ENCODE measurements around the gene SELENON. TPM values are rescaled to one million over a fixed set of nuclear protein-coding genes. Genes with fewer than 3 reads are reported as not detected.
A peak's percentile ranks its signal among the peaks of the same experiment; 100 is the strongest.

The SELENON gene
- total RNA-seq, 4 donors from 2014 or later, result 21.9 to 39.3 (median 26.9) TPM

DNA sequence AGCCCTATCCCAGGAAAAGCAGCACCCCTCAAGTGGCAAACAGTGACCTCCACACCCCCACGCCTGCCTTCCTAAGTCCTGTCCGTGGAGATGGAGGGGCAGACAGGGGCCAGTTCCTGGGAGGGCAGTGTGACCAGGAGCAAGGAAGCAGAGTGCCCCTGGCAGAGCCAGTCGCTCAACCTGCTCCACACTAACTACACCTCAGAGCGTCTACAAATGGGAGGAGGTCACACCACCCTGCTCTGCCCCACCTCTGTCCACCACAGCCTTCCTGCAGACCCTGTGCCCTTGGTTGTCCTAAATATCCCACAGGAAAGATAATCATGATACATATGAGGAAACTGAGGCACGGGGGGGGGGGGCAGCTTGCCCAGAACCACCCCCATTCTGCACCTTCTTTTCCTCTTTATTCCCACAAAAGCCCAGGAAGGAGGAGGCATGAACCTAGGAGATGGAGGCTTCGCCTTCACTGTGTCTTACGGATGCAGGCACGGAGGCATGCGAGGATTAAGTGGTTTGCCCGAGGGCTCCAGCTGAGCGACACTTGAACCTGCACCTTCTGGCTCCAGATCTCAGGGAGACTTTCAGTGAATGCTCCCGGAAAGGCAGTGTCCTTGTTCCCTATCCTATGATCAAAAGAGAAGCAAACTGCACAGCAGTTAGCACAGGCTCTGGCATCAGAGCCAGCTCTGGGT is 42.7 kb upstream of the SELENON start:
- no peak overlapping the region for H3K4me3 ChIP-seq
- H3K27ac ChIP-seq, result no peak overlapping the region
- DNase-seq (ENCODE audit: low spot score in 2 of 2), result no peak
- no peaks in the 10 kb centered on the region for H3K9me3 ChIP-seq
- H3K4me1 ChIP-seq, result peaks cover 14% of the 10 kb centered on the region
- TF ChIP-seq, protein P1, sequence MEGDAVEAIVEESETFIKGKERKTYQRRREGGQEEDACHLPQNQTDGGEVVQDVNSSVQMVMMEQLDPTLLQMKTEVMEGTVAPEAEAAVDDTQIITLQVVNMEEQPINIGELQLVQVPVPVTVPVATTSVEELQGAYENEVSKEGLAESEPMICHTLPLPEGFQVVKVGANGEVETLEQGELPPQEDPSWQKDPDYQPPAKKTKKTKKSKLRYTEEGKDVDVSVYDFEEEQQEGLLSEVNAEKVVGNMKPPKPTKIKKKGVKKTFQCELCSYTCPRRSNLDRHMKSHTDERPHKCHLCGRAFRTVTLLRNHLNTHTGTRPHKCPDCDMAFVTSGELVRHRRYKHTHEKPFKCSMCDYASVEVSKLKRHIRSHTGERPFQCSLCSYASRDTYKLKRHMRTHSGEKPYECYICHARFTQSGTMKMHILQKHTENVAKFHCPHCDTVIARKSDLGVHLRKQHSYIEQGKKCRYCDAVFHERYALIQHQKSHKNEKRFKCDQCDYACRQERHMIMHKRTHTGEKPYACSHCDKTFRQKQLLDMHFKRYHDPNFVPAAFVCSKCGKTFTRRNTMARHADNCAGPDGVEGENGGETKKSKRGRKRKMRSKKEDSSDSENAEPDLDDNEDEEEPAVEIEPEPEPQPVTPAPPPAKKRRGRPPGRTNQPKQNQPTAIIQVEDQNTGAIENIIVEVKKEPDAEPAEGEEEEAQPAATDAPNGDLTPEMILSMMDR (IDR thresholded peaks at IDR 0.05), result no peak
- TF ChIP-seq POLR2AphosphoS5 (IDR thresholded peaks at IDR 0.05) (no peak), POLR2A (IDR thresholded peaks at IDR 0.05) (no peak), EP300 (IDR thresholded peaks at IDR 0.05) (no peak)
- peaks cover 3% of the 10 kb centered on the region for H3K36me3 ChIP-seq
- no peaks in the 10 kb centered on the region for H3K27me3 ChIP-seq
- 70% methylated on average over 12 of the region's 12 CpGs for WGBS

DNA sequence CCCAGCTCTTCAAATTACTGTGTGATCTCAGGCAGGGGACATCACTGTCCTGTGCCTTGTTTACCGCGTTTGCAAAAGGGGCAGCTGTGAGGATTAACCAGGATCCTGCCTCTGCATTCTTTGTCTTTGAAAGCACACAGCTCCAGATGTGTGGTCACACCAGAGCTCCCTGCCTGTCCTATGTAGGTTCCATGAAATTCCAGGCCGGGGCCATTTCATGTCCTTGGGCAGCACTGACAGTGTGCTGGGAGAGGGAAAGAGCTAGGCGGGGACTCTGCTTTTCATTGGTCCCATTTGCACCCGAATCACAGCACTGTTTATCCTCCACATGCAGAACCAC is 42.2 kb upstream of the SELENON start:
- Histone ChIP-seq H3K4me1 (peaks cover 14% of the 10 kb centered on the region), H3K36me3 (peaks cover 3% of the 10 kb centered on the region), H3K4me3 (no peak overlapping the region), H3K9me3 (no peaks in the 10 kb centered on the region), H3K27me3 (no peaks in the 10 kb centered on the region), H3K27ac (no peak overlapping the region)
- no peak for DNase-seq (ENCODE audit: low spot score in 2 of 2)
- no peak for TF ChIP-seq EP300 (IDR thresholded peaks at IDR 0.05)
- no peak for TF ChIP-seq POLR2AphosphoS5 (IDR thresholded peaks at IDR 0.05)
- TF ChIP-seq POLR2A (IDR thresholded peaks at IDR 0.05), result no peak
- TF ChIP-seq, protein P1 (IDR thresholded peaks at IDR 0.05), result no peak
- 78% methylated on average over 3 of the region's 5 CpGs for WGBS

DNA sequence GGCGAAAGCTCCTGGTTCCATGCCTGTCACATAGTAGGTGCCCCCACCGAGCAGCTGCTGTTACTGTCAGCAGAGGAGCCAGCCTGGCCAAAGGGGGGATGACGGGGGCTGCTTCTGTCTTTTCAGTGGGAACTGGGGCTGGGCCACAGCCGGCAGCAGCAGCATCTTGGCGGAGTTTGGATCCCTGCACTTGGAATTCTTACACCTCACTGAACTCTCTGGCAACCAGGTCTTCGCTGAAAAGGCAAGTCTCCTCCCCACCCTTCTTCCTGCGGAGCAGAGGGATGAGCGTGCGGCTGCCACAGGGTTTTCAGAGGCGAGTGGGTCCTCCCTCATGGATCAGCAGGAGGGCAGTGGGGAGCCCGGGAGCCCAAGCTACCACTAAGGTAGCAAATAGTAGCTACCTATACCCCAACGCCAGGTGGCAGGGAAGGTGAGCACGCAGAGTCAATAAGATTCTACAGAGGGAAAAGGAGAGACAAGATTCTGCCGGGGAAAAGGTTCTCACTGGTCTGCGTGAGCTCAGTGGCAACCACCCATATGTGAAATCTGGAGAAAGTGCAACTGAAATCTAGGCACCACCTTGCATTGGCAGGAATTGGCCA is 41.4 kb upstream of the SELENON start:
- WGBS, result 63% methylated on average over 9 of the region's 15 CpGs
- Histone ChIP-seq H3K9me3 (no peaks in the 10 kb centered on the region), H3K36me3 (peaks cover 3% of the 10 kb centered on the region), H3K4me3 (no peak overlapping the region), H3K4me1 (peaks cover 14% of the 10 kb centered on the region), H3K27me3 (no peaks in the 10 kb centered on the region), H3K27ac (no peak overlapping the region)
- no peak for TF ChIP-seq EP300 (IDR thresholded peaks at IDR 0.05)
- TF ChIP-seq POLR2A (IDR thresholded peaks at IDR 0.05), result no peak
- no peak for TF ChIP-seq POLR2AphosphoS5 (IDR thresholded peaks at IDR 0.05)
- TF ChIP-seq, protein P1 (IDR thresholded peaks at IDR 0.05), result peak in 1 of 2 donors; percentile 9
- DNase-seq (ENCODE audit: low spot score in 2 of 2), result no peak

DNA sequence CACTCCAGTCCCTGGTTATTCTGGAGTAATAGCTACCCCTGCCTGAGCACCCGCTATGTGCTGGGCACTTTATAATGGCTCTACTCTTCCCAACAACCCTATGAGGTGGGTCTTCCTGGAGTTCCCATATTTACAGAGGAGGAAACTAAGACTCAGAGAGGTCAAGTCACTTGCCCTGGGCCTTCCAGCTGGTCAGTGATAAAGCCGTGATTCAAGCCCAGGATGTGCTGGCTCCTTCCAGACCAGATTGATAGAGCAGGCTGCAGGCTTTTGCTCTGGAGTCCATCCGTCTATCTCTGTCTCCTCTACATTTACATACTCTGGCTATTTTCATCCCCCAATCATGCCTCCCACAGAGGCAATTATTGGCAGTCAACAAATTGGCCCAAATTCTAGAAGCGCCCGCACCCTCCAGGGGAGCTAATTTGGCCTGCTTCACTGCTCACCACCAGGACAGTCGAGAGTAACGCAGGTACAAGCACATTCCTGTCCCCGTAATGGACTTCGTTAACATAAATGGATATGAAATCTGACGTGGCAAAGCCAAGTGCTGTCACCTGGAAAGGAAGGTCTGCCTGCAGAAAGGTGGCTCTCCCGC is 39.8 kb upstream of the SELENON start:
- 66% methylated on average over 11 of the region's 11 CpGs for WGBS
- no peak overlapping the region for H3K4me3 ChIP-seq
- DNase-seq (ENCODE audit: low spot score in 2 of 2), result no peak
- H3K9me3 ChIP-seq, result no peaks in the 10 kb centered on the region
- H3K36me3 ChIP-seq, result peaks cover 5% of the 10 kb centered on the region
- H3K4me1 ChIP-seq, result peaks cover 6% of the 10 kb centered on the region
- TF ChIP-seq EP300 (IDR thresholded peaks at IDR 0.05) (no peak), POLR2AphosphoS5 (IDR thresholded peaks at IDR 0.05) (no peak), POLR2A (IDR thresholded peaks at IDR 0.05) (no peak)
- TF ChIP-seq, protein P1 (IDR thresholded peaks at IDR 0.05), result no peak
- no peaks in the 10 kb centered on the region for H3K27me3 ChIP-seq
- no peak overlapping the region for H3K27ac ChIP-seq

DNA sequence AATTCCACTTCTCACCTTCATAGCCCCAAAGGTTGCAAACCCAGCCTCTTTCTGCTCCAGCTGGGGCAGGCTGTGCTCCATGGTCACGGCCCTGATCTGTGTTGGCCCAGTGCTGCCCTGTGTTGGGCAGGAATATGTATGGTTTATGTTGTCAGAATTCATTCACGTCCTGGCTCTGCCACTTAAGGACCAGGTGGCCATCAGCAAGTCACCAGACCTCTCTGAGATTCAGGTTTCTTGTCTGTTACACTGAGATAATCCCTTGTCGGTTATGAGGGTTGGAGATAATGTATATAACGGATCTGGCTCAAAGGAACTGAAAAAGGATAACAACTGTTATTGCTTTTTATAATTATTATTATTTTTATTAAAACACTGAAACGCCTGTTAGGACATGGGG is 39.1 kb upstream of the SELENON start:
- H3K4me1 ChIP-seq, result peaks cover 13% of the 10 kb centered on the region
- H3K27me3 ChIP-seq, result no peaks in the 10 kb centered on the region
- TF ChIP-seq EP300 (IDR thresholded peaks at IDR 0.05), result no peak
- TF ChIP-seq, protein P1 (IDR thresholded peaks at IDR 0.05), result no peak
- TF ChIP-seq POLR2AphosphoS5 (IDR thresholded peaks at IDR 0.05), result no peak
- TF ChIP-seq POLR2A (IDR thresholded peaks at IDR 0.05), result no peak
- H3K27ac ChIP-seq, result no peak overlapping the region
- H3K4me3 ChIP-seq, result no peak overlapping the region
- no peaks in the 10 kb centered on the region for H3K9me3 ChIP-seq
- 89% methylated on average over 5 of the region's 5 CpGs for WGBS
- no peak for DNase-seq (ENCODE audit: low spot score in 2 of 2)
- H3K36me3 ChIP-seq, result peaks cover 5% of the 10 kb centered on the region

All from suprapubic skin (tissue), 4 donors.